ENCODE data around the gene SRSF10.
"Not testable (repeated sequence)": the region's sequence is repeated elsewhere in the genome, so short reads cannot be mapped to it uniquely, and the experiment has no call there.

SRSF10 gene

DNA sequence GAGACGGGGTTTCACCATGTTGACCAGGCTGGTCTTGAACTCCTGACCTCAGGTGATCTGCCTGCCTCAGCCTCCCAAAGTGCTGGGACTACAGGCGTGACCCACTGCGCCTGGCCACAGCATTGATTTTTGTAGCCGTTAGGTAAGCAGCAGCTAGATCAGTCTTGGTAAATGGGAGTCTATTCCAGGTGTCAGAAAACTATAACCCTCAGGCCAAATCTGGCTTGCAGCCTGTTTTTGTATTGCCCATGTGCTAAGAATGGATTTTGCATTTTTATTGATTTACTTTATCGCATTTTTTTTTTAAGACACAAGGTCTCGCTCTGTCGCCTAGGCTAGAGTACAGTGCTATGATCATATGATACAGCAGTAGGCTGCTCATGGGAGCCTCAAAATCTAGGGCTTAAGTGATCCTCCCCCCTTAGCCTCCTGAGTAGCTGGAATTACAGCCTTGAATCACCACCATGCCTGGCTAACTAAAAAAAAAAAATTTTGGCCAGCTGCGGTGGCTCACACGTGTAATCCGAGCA is 16.6 kb upstream of the SRSF10 start:
- DNase-seq = no peak

DNA sequence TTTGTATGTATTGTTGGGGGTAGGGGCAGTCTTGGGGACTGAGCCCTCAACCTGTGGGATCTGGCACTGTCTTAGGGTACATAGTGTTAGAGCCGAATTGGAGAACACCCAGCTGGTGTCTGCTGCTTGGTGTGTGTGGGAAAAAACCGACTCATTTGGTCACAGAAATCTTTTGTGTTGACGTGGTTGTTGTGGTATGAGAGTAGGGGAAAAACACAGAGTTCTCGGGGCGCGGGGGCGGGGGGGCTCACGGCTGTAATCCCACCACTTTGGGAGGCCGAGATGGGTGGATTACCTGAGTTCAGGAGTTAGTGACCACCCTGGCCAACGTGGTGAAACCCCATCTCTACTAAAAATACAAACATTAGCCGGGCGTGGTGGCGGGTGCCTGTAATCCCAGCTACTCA is 15.3 kb upstream of the SRSF10 start:
- no peak for DNase-seq

DNA sequence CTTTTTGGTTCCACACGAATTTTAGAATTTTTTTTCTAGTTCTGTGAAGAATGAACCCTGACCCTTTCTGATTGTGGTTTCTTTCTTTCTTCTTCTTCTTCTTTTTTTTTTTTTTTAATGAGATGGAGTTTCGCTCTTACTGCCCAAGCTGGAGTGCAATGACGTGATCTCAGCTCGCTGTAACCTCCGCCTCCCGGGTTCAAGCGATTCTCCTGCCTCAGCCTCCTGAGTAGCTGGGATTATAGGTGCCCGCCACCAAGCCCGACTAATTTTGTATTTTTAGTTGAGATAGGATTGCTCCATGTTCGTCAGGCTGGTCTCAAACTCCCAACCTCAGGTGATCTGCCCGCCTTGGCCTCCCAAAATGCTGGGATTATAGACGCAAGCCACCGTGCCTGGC is 11.9 kb upstream of the SRSF10 start:
- not testable (repeated sequence) for DNase-seq

DNA sequence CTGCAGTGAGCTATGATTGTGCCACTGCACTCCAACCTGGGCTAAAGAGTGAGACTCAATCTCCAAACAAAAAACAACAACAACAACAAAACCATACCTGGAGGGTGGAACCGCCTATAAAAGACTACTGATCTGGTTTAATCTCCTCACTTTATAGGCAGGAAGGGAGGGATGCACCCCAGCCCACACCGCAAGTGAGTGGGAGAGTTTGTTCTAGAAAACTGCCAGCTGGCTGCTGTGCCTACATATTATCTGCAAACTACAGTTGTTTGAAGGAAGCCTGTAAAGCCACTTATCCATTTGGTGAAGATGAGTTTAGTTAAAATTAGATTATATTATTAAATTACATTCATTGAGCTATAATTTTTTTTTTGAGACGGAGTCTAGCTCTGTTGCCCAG is 9.1 kb upstream of the SRSF10 start:
- no peak for DNase-seq

DNA sequence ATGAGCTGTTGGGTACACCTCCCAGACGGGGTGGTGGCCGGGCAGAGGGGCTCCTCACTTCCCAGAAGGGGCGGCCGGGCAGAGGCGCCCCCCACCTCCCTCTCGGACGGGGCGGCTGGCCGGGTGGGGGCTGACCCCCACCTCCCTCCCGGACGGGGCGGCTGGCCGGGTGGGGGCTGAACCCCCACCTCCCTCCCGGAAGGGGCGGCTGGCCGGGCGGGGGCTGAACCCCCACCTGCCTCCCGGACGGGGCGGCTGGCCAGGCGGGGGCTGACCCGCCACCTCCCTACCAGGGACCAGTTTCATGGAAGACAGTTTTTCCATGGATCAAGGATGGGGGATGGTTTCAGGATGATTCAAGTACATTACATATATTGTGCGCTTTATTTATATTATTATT is 6.9 kb upstream of the SRSF10 start:
- DNase-seq = not testable (repeated sequence)

DNA sequence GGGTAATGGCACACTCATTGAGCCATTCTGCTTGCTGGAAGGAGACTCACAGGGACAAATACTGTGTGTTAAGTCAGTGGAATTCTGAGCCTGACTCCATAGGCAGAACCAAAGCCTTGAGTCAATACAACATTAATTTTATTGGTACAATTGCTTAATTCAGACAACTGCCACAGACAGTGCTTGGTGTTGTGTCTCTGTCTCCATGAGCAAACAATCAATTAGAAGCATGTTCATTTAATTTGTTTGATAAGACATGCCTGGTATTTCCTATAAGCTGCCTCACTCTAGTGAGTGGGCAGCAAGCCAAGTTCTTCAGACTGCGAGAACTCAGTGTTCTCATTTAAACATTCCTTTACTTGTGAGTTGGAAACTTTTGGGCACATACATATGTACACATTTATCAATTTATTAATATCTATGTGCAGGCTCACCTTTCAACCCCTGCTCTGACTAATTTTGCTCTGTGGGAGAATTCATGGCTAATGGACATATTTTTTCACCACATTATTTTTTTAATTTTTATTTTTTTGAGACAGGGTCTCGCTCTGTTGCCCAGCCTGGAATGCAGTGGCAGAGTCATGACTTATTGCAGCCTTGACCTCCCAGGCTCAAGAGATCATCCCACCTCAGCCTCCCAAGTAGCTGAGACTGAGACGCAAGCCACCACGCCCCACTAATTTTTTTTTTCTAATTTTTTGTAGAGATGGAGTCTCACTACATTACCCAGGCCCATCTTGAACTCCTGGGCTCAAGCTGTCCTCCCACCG is 4.5 kb upstream of the SRSF10 start:
- DNase-seq = no peak

DNA sequence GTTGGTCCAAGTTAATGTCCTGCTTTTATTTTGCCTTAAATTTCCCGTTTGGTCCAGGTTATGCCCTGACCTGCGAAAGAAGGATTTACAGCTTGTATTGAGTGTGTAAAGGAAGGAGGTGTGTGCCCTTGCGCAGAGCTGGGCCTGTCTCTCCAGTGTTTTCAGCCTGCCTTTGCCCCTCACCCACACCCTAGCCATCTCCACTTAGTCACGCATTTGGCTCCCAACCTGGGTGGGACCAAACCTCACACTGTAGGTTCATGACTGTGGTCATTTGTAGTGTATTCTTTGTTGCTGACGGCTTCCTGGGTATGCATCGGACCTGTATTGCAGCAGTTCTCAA is 572 bp upstream of the SRSF10 start:
- DNase-seq = peak; percentile 50

DNA sequence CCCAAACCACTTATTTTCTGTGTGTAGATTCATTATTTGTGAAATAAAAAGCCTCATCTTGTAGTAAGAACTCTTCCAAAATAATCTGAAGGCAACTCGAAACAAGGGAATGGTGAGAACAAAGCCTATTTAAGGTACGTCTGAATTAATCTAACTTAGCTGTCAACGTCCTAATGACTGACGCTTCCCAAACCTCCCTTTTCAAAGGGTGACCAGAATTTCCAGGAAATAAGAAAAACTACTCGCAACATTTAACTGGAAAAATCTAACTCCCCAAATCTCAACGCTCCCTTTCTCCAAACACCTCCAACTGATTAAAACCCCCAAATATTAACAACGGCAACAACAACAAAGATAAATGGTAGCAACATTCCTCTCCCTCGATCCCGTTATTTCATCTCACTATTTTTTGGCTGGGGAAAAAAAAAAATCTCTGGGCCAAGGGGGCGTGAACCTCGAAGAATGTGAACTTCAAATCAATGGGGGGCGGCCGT is 693 bp downstream of the SRSF10 start:
- no peak for DNase-seq

DNA sequence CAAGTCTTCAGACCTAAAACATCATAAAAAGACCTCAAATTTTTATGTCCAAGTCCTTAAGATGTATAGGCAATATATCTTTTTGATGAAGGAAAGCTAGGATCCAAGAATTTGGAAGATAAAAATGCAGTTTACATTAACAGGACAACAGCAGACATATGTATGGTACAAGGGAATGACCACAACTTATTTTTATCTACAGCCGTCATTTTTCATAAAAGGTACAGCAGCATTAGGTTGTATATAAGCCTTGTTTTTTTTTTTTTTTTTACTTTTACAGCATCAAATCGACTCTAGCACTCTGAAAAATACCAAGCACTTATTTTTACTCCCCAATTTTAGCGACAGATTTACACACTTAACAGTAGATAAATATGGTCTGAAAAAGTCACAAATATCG is 1.3 kb downstream of the SRSF10 start:
- DNase-seq = no peak

DNA sequence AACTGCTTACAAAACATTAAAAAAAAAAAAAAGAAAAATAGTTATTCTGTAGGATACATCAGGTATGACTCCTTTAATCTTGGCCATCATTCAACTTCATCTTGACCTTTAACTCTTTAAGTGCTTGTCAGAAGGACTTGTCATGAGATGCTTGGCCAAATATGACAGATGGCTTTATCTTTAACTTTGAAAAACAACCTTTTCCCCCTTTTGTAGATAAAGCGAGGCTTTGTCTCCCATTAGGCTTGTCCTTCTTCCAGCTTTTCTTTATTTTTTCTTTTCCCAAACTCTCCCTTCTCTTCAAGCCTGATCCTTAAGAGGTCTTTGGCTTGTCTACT is 2.3 kb downstream of the SRSF10 start:
- DNase-seq = no peak

DNA sequence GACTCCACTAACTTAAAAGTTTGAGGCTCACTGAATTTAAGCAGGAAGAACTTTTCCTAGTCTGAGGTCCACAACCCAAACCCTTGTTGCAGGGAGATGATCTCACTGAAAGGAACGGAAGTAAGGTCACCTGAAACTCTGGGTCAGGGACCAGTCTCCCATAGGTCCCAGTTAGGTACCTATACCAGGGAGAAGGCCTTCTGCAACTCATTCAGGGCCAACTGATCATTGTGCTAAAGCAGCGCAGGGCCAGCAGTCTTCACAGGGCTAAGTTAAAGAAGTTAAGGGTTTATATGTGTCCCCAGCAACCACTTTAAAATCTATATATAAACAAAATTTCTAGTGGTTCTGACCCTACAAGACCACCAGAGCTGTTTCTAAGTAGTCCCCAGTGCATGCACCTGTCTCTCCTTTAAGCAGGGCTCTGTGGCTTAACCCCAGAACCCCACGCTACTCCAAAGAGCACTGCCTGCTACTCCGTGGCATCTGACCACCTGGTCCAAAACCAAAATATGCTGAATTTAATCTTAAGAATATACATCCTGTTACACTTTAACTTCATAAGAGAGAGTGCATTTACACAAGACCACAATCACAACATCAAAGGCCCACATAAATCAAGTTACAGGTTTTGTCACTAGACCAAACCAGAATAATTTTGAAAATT is 2.8 kb downstream of the SRSF10 start:
- DNase-seq = no peak

DNA sequence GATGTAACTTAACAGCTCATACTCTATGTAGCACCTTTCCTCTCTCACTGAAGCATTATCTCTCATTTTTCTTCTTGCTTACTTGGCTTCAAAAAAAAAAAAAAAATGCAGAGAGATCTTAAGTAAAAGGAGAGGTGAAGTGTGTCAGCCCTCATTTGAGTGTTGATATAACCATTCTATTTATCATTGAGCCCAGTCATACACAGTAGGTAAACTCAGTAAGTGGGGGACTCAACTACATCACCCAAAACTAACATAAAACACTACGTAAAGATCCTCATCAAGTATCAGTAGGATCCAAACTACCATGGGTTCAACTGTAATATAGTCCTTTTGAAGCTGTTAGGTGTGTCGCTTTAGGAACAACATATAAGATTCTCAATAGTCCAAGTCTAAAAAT is 12.3 kb downstream of the SRSF10 start:
- no peak for DNase-seq

DNA sequence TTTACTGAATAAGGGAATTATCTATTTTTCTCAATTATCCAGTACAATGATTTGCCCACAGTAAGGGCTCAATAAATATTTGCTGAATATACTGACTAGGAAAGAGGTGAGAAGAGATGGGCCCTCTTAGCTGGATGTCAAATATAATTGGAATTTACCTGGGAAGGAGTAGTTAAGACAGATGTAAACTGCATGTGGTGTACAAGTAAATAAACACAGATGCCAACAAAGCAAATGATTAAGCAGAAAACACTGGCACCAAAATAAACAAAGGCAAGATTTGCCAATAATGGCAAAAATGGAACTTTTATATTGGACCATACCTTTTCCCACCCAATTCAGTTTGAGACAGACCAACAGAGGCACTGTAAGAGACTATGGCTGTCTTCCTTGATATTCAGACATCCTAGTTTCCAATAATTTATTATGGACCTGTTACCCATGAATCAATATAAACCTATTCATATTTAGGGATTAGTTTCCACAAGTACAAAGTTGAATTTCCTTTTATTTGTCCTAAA is 13.1 kb downstream of the SRSF10 start:
- no peak for DNase-seq

DNA sequence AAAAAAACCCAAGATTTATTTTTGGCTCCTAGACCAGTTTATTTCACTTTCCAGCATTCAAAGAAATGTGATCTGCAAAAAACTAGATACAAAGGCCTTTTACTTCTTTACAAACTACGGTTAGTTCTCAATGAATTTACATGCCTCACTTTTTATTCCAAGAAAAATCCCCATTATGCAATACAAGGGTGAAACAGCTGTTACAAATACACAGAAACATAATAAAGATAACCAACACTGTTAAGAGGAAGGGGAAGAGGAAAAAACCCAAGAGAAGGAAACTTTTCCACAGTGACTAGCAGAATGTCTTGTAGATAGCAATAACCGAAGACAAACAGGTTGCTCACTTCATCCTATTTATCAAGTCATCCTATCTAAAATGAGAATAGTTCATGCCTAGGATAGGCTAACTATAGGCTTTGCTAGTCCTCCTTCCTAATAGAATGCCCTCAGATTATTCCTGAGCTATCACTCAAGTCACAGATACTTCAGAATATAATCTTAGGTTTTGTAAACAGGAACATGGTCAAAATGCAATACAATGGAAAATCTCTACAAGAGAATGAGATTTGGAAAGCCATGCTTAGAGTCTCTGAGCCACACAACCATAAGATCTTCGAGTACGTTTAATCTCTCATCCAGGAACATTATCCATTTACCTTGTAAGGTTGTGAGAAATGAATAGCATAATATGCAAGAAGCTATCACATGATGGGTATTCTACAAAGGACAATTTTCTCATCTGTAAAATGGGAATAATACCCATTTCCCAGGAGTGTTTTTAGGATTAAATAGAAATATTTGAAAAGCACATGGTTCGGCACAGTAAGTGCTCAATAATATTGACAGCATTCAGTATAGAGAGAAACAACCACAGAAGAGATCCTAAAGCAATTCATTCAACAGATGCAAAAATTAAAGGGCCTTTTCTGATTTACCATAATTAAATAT is 15.1 kb downstream of the SRSF10 start:
- no peak for DNase-seq

DNA sequence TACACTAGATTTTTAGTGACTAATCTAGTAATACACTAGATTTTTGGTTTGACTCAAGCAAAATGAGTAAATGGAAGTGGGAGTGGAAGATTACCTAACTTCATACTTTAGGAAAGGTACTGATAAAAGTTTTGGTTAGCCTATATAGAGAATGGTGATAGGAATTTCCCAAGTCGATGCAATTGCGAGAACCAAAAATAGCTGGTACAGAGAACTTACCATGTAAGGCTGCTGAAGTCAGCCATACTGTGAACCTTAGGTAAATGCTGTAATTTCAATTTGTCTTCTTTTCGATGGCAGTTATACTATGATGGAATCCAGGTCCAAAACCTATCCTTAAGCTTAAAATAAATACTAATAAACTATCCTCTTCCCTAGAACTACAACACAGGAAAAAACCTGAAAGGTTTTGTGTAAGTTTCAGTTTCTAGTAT is 15.9 kb downstream of the SRSF10 start:
- no peak for DNase-seq

DNA sequence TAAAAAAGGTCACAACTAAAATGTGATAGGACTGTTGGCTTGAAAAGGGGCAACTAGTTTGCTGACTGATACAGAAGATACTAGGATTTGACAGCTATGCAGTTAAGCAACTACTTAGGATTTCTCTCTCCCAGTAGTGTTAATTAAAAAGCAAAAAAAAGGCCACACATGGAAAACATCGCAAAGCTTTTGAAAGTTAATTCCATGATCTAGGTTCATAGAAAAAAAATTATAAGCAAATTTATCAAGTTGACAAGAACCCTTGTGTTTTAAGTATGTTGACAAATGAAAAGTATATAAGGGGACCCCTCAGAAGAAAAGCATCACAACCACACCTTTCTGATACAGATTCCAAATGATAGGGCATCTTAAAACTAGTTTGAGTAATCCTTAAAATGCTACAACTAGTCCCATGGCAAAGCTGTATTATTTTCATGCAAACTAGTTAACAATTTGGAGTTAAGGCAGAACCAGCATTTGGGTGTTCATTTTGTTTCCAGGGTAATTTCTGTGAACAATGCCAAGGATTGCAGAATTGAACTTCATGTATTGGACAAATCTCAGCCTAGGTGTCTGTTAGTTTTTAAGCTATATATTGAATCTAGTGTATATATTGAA is 16.4 kb downstream of the SRSF10 start:
- DNase-seq = no peak

DNA sequence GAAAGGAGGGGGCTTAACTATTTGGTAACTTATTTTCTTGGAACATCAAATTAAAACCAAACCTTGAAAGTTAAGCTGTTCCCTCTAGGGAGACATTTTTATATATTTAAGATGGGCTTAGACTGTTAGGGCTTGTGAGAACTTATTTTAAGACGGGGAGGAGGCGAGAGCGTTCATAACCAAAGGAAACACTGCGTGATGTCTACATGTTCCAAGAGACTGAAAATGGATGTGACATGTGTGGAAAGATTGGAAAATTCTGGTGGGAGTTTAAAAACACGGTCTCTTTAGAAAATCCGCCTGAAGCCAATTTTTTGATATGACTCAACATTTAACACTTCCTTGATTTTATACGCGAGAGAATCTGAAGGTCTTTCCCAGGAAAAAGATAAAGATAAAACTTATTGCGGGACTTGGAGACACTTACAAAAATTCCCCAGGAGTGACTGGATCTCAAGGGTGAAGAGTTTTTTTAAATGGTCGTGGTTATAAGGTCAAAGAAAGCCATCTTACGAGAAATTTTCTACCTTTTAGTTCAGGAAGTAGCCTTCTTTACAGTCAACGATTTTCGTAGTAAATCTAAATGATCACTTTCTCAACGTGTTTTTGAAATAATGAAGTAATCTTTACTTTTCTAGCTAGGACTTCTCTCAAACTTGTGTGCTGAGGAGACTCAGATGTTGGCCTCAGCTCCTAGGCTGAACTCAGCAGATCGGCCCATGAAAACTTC is 19.7 kb downstream of the SRSF10 start:
- no peak for DNase-seq

DNA sequence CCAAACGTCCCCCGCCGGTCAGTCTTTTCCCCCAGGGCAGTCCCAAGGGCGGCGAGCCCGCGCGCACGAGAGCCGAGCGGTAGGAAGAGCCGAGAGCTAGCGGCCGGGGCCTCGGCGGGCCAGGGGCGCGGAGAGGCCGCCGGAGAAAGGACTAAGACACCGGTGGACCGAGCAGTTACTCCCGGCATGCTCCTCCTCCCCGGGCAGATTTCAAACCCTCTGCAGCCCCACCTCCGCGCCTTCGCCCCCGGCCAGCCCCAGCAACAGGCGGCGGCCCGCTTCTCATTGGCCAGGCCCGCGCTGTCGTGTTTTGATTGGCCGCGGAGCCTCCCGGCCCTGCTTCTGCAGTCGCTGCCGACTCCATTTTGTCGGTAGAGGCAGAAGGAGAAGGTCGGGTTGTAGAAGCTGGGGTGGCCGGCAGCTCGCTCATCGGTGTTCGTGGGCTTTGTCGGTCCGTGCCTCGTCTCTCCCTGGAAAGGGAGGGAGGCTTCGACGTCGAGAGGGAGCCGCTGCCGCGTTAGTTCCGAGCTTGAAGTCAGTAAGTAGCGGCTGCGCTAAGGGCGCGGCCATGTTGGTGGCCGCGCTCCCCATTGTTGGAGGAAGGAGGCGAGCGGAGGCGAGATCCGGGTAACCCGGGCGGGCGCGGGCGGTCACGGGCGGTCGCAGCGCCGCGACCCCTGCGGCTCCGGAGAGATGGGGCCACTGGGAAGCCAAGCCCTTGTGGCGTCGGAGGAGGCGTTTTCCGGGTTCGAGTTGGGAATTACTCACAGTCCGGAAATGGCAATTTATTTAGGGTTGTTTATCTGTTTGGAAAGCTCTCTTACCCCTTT is 20.5 kb downstream of the SRSF10 start, which contains the start of gene PNRC2:
TSS of gene PNRC2 (plus strand) at position 368 of the 830 bp plus-strand sequence. CDS start 1,630 bp downstream, outside the sequence.
- peak; percentile 98 for DNase-seq

DNA sequence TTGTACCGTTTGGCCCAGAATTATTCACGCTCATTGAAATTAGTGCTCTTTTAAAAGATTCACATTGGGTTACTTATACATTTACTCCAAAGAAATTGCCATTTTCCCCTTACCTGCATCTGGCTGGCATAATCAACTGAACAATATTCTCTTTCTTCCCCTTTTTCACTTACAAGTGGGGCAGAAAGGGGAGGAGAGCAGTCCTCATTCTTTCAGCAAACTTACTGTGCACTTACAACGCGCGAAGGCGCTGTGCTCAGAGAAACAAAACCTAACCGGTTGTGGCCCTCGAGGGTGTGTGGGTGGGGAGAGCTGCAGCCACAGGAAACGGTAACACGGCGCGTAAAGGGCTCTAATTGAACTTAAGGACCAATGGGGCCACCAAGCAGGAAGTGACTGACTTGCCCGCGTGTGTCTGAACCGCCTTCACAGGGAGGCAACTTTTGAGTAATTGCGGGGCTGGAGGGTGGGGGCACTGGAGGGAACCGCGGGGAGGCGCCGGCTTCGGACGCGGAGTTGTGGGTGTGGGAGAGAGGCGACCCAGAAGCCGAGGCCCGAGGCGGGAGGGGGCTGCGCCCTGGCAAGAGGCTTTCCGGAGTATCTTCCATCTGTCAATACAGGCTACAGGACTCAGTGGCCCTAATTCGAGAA is 21.2 kb downstream of the SRSF10 start:
- peak; percentile 97 for DNase-seq
